Left ventricle myocardium inferior (tissue), 1 donor: ENCODE measurements around the gene COPA. TPM values are rescaled to one million over a fixed set of nuclear protein-coding genes. Genes with fewer than 3 reads are reported as not detected.

ENCODE experiments used
- DNase-seq: peaks from one replicate; pipeline ENCODE4 v3.0.0-alpha.2; 2020
- H3K27ac ChIP-seq: fragments of 200-600 bp; replicated peaks from 2 replicates; pipeline ENCODE4 v1.8.0; 2021
- H3K27me3 ChIP-seq: fragments of 200-600 bp; 2 replicates; pipeline ENCODE4 v1.8.0; 2021; ENCODE audit warnings: low read depth
- H3K36me3 ChIP-seq: fragments of 200-600 bp; 2 replicates; pipeline ENCODE4 v1.8.0; 2021
- H3K4me1 ChIP-seq: fragments of 200-600 bp; 2 replicates; pipeline ENCODE4 v1.8.0; 2021
- H3K4me3 ChIP-seq: fragments of 200-600 bp; 2 replicates; pipeline ENCODE4 v1.8.0; 2021; ENCODE audit warnings: mild to moderate bottlenecking, moderate library complexity
- H3K9me3 ChIP-seq: fragments of 200-600 bp; replicated peaks from 2 replicates; pipeline ENCODE4 v1.8.0; 2021
- CTCF ChIP-seq: fragments of 200-600 bp; IDR thresholded peaks from 2 replicates; pipeline ENCODE4 v1.8.0; 2021; ENCODE audit warnings: antibody characterized with exemption, mild to moderate bottlenecking, borderline replicate concordance
- intact Hi-C: fragments of 100-400 bp; cut with micrococcal nuclease; formaldehyde crosslinking; loops from one replicate; pipeline ENCODE4 v1.11.0; 2022
- total RNA-seq: library from RNA; stranded (reverse); fragmentation: NEBNext Ultra II Directional; extraction: Animal tissue kit (Norgen Biotek cat#: 25700); gene quantifications from one replicate; pipeline ENCODE4 v1.2.1, GENCODE V29; 2021
- donor health status: DM: no; HTN: yes; CAD: no; lungs with severe emphysema.

The COPA gene
- total RNA-seq, 1 donor from 2014 or later = 90.4 TPM

DNA sequence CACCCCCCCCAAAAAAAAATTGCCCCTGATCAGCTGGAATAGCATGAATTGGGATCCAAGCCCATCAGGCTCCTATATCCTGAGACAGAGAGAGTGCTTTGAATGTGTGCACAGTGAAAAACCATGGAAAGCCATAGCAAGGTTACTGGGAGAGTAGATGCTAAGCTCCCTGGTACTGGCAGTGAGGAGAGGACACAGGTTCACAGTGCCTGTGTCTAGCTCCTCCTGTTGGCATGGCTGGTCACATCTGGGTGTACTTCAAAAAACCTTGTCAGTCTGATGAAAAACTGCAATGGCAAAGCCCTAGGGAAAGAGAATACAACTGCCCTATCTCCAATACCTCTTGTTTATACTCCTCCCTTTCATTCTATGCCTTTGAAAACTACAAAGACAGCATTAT, 12.9 kb downstream of the COPA start:
- intact Hi-C loops = no loop called here
- Histone ChIP-seq H3K4me3 (no peak overlapping the region), H3K4me1 (peaks cover 10% of the 10 kb centered on the region), H3K27ac (no peak overlapping the region), H3K27me3 (no peaks in the 10 kb centered on the region), H3K36me3 (peaks cover 100% of the 10 kb centered on the region), H3K9me3 (no peaks in the 10 kb centered on the region)
- no peak for TF ChIP-seq CTCF
- DNase-seq = no peak

DNA sequence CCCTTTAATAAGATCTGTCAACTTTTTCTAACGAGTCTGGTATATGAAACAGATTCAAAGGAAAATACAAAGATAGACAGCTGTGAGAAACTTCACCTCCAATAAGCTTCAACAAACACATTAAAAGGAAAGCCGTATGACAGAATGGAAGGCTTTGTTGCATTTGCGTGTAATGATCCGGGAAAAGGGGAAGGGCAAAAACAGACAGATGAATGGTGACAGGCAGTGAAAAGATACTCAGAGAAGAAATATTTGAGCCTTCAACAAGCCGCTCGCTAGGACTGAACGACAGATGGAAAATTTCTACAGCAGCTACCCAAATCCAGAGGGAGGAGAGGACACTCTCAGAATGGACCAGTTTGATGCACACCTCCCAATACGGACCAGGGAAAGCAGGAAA, 14.9 kb downstream of the COPA start:
- intact Hi-C loops = no loop called here
- Histone ChIP-seq H3K27ac (no peak overlapping the region), H3K4me3 (no peak overlapping the region), H3K4me1 (peaks cover 10% of the 10 kb centered on the region), H3K9me3 (no peaks in the 10 kb centered on the region), H3K36me3 (peaks cover 100% of the 10 kb centered on the region), H3K27me3 (no peaks in the 10 kb centered on the region)
- no peak for DNase-seq
- no peak for TF ChIP-seq CTCF

GRCh38 chr1:160326418-160326817, 16.6 kb downstream of the COPA start:
- Histone ChIP-seq H3K4me3 (no peak overlapping the region), H3K27ac (no peak overlapping the region), H3K4me1 (peaks cover 10% of the 10 kb centered on the region), H3K9me3 (no peaks in the 10 kb centered on the region), H3K27me3 (no peaks in the 10 kb centered on the region), H3K36me3 (peaks cover 99% of the 10 kb centered on the region)
- no peak for DNase-seq
- intact Hi-C loops = no loop called here
- no peak for TF ChIP-seq CTCF

- no peak for DNase-seq
- Histone ChIP-seq H3K4me3 (no peak overlapping the region), H3K27ac (no peak overlapping the region), H3K9me3 (no peaks in the 10 kb centered on the region), H3K27me3 (no peaks in the 10 kb centered on the region), H3K4me1 (peaks cover 10% of the 10 kb centered on the region), H3K36me3 (peaks cover 91% of the 10 kb centered on the region)
- TF ChIP-seq CTCF = no peak
- intact Hi-C loops = no loop called here
Measured at GRCh38 chr1:160325252-160325651, 17.8 kb downstream of the COPA start.

- TF ChIP-seq CTCF = no peak
- Histone ChIP-seq H3K9me3 (no peaks in the 10 kb centered on the region), H3K36me3 (peaks cover 82% of the 10 kb centered on the region), H3K27me3 (no peaks in the 10 kb centered on the region), H3K4me3 (no peak overlapping the region), H3K4me1 (peaks cover 10% of the 10 kb centered on the region), H3K27ac (no peak overlapping the region)
- intact Hi-C loops = no loop called here
- no peak for DNase-seq
Measured at GRCh38 chr1:160322831-160323230, 20.2 kb downstream of the COPA start.

DNA sequence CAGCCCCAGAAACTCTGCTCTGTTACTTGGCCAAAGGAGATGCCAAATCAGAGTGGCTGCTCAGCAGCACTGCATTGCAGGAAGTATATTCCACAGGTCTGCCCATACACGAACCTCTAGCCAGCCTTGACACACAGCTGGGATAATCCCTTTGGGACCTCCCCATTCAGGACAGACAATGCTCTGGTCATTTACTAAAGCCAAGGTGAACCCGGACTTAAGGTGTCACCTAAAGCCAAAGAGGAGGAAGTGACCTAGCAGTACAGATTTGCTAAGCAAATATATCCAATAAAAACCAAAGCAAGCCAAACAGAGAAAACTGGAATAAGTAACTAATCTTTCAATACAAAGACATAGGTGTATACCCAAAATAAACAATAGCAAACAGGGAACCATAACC, 27.7 kb downstream of the COPA start:
- DNase-seq = no peak
- Histone ChIP-seq H3K27ac (no peak overlapping the region), H3K4me3 (no peak overlapping the region), H3K27me3 (no peaks in the 10 kb centered on the region), H3K9me3 (peaks cover 9% of the 10 kb centered on the region), H3K4me1 (no peaks in the 10 kb centered on the region), H3K36me3 (peaks cover 91% of the 10 kb centered on the region)
- TF ChIP-seq CTCF = no peak
- intact Hi-C loops = no loop called here
